ENCODE data around the gene SLC15A3.

Gene SLC15A3

GRCh38 chr11:60944490-60945294 lies 7.3 kb downstream of the SLC15A3 start:
- no peak for DNase-seq

- no peak for DNase-seq
Measured at GRCh38 chr11:60942970-60943565, 8.9 kb downstream of the SLC15A3 start.

- DNase-seq = no peak
Measured at GRCh38 chr11:60942219-60942618, 9.8 kb downstream of the SLC15A3 start.

GRCh38 chr11:60941371-60942119 lies 10.4 kb downstream of the SLC15A3 start:
- no peak for DNase-seq

GRCh38 chr11:60939855-60940254 lies 12.1 kb downstream of the SLC15A3 start:
- DNase-seq = no peak

- DNase-seq = no peak
Measured at GRCh38 chr11:60939301-60939700, 12.7 kb downstream of the SLC15A3 start.

- DNase-seq = no peak
Measured at GRCh38 chr11:60938500-60938899, 13.5 kb downstream of the SLC15A3 start.

GRCh38 chr11:60937811-60938210 lies 14.2 kb downstream of the SLC15A3 start:
- DNase-seq = no peak

- no peak for DNase-seq
Measured at GRCh38 chr11:60937144-60937527, 14.8 kb downstream of the SLC15A3 start.

GRCh38 chr11:60936467-60937143 lies 15.4 kb downstream of the SLC15A3 start:
- no peak for DNase-seq

- DNase-seq = no peak
Measured at GRCh38 chr11:60935676-60936442, 16.1 kb downstream of the SLC15A3 start.

- DNase-seq = no peak
Measured at GRCh38 chr11:60934790-60935605, 17.0 kb downstream of the SLC15A3 start.

GRCh38 chr11:60934124-60934789 lies 17.7 kb downstream of the SLC15A3 start:
- DNase-seq = no peak

GRCh38 chr11:60933416-60934123 lies 18.4 kb downstream of the SLC15A3 start:
- DNase-seq = no peak

GRCh38 chr11:60932605-60933356 lies 19.2 kb downstream of the SLC15A3 start:
- DNase-seq = no peak

GRCh38 chr11:60931917-60932316 lies 20.1 kb downstream of the SLC15A3 start:
- no peak for DNase-seq

- no peak for DNase-seq
Measured at GRCh38 chr11:60930394-60930793, 21.6 kb downstream of the SLC15A3 start.

- no peak for DNase-seq
Measured at GRCh38 chr11:60929764-60930163, 22.2 kb downstream of the SLC15A3 start.

- no peak for DNase-seq
Measured at GRCh38 chr11:60928563-60929001, 23.4 kb downstream of the SLC15A3 start.

Measured in NCI-H524 (cell line).